GM12873 (cell line): Measurements from ENCODE around the gene DUSP3.

Experiments
- TF ChIP-seq, protein P1 (sequence below): IDR thresholded peaks from 2 replicates; pipeline ENCODE4 v1.5.1; 2012; ENCODE audit warnings: low read depth, mild to moderate bottlenecking, moderate library complexity, low read length, control low read depth; ENCODE audit not compliant: insufficient read depth; ENCODE audit errors: missing control alignments

Gene DUSP3

DNA sequence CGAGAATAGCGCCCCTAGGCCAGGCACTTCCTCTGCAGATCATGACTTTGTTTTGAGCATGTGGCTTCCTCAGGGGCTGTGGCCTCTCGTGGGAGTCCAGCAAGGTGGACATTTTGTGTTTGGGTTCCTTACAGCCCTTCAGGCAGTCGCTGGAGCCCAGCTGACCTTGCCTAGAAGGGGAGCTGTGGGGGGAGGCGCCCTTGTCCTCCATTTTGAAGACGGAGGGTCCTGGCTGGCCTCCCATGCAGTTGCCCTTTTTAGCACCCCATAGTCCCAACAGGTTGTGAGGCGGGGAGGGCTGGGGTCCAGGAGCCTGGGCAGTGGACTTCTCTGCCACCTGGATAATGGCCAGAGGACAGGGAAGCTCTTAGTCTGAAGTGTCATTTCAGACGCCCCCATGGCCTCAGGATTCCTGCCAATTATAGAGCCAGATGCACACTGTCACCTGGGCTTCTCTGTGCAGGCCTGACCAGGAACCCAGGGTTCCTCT, 21.6 kb downstream of the DUSP3 start:
- TF ChIP-seq, protein P1, sequence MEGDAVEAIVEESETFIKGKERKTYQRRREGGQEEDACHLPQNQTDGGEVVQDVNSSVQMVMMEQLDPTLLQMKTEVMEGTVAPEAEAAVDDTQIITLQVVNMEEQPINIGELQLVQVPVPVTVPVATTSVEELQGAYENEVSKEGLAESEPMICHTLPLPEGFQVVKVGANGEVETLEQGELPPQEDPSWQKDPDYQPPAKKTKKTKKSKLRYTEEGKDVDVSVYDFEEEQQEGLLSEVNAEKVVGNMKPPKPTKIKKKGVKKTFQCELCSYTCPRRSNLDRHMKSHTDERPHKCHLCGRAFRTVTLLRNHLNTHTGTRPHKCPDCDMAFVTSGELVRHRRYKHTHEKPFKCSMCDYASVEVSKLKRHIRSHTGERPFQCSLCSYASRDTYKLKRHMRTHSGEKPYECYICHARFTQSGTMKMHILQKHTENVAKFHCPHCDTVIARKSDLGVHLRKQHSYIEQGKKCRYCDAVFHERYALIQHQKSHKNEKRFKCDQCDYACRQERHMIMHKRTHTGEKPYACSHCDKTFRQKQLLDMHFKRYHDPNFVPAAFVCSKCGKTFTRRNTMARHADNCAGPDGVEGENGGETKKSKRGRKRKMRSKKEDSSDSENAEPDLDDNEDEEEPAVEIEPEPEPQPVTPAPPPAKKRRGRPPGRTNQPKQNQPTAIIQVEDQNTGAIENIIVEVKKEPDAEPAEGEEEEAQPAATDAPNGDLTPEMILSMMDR: no peak

DNA sequence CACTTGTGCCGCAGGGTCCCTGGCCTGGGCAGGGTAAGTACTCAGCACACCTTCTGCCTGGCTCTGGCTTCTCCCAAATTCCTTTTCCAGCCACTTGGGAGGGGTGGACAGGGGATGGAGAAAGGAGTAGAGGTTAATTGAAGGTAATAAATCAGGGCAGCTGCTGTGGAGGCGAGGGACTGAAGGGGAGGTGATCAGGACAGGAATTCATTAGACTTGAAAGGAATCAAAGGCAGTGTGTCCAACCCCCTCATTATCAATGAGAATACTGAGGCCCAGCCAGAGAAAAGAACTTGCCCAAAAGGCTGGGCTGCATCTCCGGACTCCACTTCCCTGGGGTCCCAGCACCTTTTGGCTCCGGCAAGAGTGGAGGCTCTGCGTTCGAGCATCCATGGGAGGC, 22.6 kb downstream of the DUSP3 start:
- TF ChIP-seq, protein P1: no peak

DNA sequence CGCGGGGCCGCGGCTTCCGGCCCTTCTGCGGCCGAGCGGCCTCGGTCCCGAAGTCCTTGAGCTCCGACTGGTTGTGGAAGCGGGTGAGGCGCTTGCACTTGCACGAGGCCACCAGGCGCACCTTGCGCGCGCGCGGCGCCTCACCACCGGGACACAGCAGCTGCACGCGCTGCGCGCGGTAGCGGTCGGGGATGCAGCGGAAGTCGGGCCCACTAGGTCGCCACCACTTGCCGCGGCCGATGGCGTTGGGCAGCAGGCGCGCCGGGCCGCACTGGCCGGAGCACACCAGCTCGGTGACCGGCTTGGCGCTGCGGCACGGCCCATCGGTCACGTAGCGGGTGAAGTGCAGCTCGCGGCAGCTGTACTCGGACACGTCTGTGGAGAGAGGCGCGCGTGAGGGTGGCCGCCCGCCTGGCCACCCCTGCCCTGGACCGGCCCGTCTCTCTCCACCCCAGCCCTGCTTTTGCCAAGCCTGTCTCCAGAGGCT, 23.3 kb downstream of the DUSP3 start:
- TF ChIP-seq, protein P1: no peak

DNA sequence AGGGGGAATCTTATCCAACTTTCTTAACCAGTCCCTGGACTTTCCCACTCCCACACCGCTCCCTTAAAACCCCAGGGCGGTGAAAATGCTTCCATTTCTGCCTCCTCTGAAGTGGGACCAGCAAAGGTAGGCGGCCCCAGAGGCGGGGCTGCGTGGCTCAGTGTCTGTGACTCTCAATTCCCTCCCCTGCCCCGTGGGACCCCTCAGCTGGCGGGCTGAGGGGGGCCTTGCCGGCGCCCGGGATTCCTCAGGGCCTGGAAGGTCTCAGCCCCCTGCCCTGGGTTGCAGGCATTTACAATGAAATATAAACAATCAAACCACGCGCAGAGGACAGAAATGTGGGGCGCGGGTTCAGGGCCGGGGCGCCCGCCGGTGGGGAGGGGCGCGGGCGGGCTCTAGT, 23.8 kb downstream of the DUSP3 start:
- TF ChIP-seq, protein P1: no peak

DNA sequence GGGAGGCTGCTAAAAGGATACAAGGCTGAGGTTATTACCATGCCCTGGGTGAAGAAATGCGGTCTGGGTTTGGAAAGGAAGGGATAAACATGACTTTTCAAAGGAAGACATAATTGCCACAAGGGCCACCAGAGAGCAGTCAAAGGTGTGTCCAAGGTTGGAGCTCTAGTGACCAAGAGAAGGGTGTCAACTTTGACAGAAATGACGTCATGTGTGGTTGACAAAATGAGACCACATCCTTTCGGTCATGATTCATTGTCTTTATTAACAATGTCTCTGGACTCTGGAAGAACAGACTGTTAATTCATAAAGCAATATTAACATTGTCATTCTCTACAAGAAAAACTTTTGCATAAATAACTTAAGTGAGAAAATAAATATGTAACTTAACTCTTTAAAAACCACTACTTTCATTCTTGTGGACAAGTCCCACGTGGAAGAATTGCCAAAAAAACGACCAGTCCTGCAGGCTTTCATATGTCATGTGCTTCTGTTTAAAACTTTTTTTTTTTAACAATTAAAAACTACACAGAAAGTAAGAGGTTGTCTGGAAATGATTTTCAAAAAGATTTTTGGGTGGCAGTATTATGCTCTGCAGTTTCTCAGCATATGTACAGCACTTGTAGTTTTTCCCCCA, 25.2 kb downstream of the DUSP3 start:
- TF ChIP-seq, protein P1: no peak

DNA sequence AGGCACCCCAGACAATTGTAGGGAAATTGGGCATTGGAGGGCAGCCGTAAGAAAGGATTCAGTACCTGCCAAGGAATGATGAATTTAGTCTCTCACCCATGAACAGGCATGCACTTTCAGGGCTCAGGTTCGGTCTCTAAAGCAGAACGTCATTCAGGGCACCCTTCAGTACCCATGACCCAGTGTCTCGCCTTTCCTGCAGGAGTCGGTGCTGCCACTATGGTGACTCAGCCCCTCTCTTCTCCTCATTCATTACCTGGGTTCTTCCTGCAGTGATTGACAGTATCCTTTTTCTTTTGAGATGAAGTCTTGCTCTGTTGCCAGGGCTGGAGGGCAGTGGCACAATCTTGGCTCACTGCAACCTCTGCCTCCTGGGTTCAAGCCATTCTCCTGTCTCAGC, 28.6 kb downstream of the DUSP3 start:
- TF ChIP-seq, protein P1: no peak

DNA sequence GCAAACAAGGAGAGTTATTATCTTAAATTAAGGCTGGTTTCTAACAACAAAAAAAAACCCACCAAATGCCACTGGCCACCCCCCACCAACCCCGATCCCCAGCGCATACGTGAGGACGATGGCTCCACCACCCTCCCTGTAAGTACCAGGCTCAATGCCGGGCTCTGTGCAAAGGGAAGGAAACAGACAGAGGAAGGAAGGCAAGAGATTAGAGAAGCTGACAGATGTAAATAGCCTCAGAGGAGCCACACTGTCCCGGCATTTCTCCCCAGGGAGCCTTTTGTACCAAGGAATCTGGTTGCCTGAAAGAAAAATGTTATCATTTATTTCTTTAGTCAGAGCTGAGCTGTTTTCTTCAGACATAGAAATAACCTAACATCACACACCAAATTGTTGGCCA, 33.2 kb downstream of the DUSP3 start:
- TF ChIP-seq, protein P1: no peak
